HG03045 (cell line): ENCODE measurements around the gene ZNF804A.
"Not testable (repeated sequence)": the region's sequence is repeated elsewhere in the genome, so short reads cannot be mapped to it uniquely, and the experiment has no call there.

Source experiments
- ATAC-seq: cut with Tn5 transposase; IDR thresholded peaks from one replicate; pipeline ENCODE4 v1.9.1; 2021; ENCODE audit warnings: mild to moderate bottlenecking, moderate library complexity; ENCODE audit not compliant: unreplicated experiment

ZNF804A gene

GRCh38 chr2:184814421-184814820 lies 216.1 kb downstream of the ZNF804A start:
- no peak for ATAC-seq

- ATAC-seq, result no peak
These were observed 217.5 kb downstream of the ZNF804A start for GRCh38 chr2:184815824-184816223.

GRCh38 chr2:184824597-184824996 lies 226.3 kb downstream of the ZNF804A start:
- no peak for ATAC-seq

DNA sequence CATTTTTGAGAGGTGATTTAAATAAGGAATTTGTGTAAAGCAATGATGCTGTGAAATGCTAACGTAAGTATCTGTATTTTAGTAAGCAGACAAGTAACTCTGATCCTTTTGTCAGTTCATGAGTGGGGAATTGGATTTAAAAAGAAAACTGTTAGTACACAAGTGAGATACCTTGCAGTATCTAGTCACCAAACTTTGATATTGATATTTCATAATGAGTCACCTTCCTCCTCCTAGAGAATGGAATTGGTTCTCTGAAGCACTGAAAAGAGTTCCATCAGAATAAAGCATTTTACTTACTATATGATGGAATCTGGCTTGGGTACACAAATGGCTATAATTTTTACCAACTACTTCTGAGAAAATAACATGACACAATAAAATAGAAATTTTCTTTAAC lies 232.2 kb downstream of the ZNF804A start:
- ATAC-seq, result no peak

DNA sequence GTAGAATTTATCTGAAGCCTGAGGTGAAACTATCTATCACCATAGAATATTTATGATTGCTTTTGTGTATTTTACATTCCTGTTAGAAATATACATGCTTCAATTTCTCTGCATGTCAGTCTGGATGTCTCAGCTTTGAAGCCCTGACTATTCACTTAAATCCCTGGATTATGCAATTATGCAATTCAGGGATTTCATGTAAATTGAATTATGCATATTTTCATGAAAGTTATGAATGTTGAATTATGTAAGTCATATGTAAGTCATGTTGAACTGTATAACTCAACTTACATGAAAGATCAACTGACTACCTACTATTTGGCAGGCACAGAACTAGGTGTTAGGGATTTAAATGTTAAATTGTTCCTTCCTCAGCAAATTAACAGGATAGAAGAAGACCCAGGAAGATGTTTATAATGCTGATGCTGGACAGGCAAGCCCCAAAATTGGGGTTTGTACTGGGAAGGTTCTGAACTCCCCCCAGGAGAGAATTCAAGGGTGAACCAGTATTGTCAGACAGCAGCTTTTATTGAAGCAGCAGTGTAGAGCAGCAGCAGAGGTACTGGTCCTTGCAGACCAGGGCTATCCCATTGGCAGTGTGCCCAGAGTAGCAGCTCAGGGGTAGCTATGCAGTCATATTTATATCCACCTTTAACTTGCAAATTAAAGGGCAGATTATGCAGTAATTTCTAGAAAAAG lies 236.5 kb downstream of the ZNF804A start:
- no peak for ATAC-seq

DNA sequence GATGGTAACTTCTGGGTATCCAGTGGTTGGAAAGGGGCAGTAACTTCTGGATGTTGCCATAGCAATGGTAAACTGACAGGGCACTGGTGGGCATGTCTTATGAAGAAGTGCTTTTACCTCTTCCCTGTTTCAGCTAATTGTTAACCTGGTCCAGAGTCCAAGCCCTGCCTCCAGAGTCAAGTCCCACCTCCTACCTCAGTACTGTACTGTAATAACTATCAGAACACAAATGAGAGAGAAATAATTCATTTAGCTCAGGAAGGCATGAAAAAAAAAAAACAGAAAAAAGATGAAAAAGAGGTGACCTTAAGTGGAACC lies 237.0 kb downstream of the ZNF804A start:
- ATAC-seq, result no peak

GRCh38 chr2:184847331-184847730 lies 249.0 kb downstream of the ZNF804A start:
- no peak for ATAC-seq

DNA sequence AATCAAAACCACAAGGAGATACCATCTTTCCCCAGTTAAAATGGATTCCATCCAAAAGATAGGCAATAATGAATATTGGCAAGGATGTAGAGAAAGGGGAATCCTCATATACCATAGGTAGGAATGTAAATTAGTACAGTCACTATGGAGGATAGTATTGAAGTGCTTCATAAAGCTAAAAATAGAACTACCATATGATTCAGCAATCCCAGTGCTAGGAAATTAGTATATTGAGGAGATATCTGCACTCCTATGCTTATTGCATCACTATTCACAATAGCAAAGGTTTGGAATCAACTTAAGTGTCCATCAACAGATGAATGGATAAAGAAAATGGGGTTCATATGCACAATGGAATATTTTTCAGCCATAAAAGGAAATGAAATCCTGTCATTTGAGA lies 251.2 kb downstream of the ZNF804A start:
- ATAC-seq, result no peak

DNA sequence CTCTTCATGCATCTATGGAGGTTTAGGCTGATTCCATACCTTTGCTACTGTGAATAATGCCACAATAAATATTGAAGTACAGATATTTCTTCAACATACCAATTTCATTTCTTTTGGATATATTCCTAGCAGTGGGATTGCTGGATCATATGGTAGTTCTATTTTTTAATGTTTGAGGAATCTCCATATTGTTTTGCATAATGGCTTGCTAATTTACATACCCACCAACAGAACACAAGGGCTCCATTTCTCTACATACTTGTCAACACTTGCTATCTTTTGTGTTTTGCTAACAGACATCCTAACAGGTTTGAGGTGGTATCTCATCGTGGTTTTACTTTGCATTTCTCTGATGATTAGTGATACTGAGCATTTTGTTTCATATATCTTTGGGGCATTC lies 253.2 kb downstream of the ZNF804A start:
- no peak for ATAC-seq

DNA sequence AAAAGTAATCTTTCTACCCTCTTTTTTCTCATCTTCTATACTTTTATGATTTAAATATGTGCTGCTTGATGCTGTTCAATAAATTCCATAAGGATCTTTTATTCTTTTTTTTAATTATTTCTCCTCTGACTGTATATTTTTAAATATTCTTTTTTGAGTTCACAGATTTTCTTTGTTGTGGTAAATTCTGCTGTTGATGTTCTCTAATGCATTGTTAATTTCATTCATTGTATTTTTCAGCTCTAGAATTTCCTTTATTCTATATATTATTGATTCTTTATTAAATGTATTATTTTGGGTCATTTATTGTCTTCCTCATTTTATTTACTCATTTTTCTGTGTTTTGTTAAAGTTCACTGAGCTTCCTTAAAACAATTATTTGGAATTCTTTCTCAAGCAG lies 260.9 kb downstream of the ZNF804A start:
- no peak for ATAC-seq

DNA sequence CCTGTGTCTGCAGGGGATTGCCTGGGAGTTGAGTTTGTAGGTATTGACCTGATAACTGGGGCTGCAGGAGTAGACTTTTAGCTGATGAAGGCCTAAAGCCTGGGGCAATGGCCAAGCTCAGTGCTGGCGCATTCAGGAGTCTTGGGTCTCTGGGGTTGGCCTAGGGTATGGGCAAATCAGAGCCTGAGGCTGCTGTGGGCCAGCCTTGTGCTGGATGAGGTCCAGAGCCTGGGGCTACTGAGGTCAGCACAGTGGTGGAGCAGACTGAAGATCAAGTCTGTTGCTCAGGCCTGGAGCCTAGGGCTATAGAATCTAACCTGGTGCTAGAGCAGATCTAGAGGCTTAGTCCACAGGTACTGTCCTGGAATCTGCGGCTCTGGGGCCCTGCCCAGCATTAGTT lies 262.4 kb downstream of the ZNF804A start:
- no peak for ATAC-seq

GRCh38 chr2:184875212-184875611 lies 276.9 kb downstream of the ZNF804A start:
- ATAC-seq, result no peak

DNA sequence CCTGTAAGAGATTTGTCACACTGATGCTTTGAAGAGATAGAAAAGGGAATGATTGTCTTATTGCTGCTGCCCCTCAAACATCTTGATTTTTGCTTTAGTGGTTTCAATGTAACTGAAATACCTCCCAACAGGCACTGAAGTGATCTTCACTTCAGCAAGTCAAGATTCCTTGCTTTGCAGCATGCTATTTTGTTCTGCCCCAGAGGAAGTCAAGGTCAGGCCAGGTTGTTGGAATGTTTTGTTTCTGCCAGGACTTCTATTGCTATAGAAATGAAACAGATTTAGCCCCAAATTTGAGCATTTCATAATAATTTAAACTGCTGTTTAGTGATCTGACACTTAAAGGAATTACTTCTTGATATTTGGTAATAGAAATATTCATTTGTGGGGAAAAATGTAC lies 277.6 kb downstream of the ZNF804A start:
- ATAC-seq, result no peak

- ATAC-seq, result no peak
These were observed 279.6 kb downstream of the ZNF804A start for GRCh38 chr2:184877909-184878308.

- ATAC-seq, result no peak
These were observed 281.3 kb downstream of the ZNF804A start for GRCh38 chr2:184879671-184880070.

DNA sequence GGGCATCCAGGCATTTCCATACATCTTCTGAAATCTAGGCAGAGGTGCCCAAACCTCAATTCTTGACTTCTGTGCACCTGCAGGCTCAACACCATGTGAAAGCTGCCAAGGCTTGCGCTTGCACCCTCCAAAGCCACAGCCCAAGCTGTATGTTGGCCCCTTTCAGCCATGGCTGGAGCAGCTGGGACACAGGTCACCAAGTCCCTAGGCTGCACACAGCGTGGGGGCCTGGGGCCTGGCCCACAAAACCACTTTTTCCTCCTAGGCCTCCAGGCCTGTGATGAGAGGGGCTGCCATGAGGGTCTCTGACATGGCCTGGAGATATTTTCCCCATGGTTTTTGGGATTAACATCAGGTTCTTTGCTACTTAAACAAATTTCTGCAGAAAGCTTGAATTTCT lies 288.3 kb downstream of the ZNF804A start:
- ATAC-seq, result not testable (repeated sequence)

- ATAC-seq, result no peak
These were observed 292.0 kb downstream of the ZNF804A start for GRCh38 chr2:184890311-184890710.

DNA sequence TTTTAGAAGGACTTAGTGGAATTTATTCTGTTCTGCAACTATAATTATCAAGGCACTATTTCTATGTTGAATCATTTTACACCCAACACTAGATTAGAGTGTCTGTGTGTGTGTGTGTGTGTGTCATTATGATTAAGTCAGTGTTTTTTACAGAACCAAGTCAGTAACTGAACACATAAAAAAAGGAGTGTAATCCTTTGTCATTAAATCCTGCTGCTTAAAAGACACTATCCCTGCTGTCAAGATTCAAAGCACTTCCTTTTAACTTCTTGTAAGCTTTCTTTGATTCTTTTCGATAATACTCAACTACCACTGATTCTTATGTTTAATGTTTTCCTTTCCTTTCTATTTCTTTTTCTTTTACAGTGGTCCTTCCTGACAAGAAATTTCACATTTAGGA lies 306.7 kb downstream of the ZNF804A start:
- no peak for ATAC-seq

GRCh38 chr2:184906160-184906559 lies 307.8 kb downstream of the ZNF804A start:
- ATAC-seq, result no peak

DNA sequence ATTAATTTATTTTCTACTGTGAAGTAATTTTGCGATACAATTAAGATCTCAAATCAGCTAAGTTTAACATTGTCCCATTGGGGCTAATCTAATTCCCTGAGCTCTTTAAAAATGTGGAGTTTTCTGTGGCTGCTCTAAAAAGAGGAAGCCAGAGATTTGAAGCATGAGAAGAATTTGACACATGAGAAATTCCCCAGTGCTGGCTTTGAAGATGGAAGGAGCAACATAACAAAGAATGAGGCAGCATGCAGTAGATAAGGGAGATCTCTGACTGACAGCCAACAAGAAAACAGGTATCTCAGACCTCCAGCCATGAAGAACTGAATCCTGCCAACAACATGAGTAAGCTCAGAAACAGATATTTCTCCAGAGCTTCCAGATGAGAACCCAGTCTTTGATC lies 308.4 kb downstream of the ZNF804A start:
- no peak for ATAC-seq

DNA sequence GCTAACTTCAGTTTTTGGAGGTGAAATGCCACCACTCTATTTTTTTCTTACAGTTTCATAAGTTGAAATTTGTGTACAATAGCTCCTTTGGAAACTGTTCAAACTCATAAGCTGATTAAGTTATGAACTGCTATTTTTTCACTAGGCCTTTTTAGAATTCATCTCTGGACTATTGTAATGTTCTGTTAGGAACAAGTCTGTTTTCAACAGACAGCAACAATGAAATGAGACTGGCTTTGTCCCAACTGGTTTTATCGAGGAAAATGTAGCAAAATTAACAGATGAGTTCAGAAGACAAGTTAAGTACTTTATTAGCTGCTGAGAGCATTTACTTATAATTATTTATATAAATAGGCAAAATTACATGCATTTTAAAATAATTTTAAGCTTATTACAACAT lies 310.6 kb downstream of the ZNF804A start:
- no peak for ATAC-seq

- ATAC-seq, result no peak
These were observed 322.2 kb downstream of the ZNF804A start for GRCh38 chr2:184920451-184920965.

GRCh38 chr2:184921676-184922075 lies 323.3 kb downstream of the ZNF804A start:
- ATAC-seq, result no peak
